Parathyroid adenoma (tissue), 2 donors: ENCODE results near the gene BTG4.

Experiments used
- H2AFZ ChIP-seq: fragments of 300-600 bp; sonication (generic); one replicate; pipeline ENCODE4 v1.7.0; 2017; ENCODE audit warnings: antibody characterized with exemption, mild to moderate bottlenecking
- H3K27ac ChIP-seq: fragments of 300-600 bp; sonication (generic); one replicate; pipeline ENCODE4 v1.7.0; 2017
- H3K27me3 ChIP-seq: fragments of 300-600 bp; sonication (generic); one replicate; pipeline ENCODE4 v1.7.0; 2017; ENCODE audit warnings: low read length; ENCODE audit not compliant: control insufficient read depth, insufficient read depth
- H3K36me3 ChIP-seq: fragments of 300-600 bp; sonication (generic); one replicate; pipeline ENCODE4 v1.7.0; 2017; ENCODE audit warnings: low read length; ENCODE audit not compliant: control insufficient read depth, insufficient read depth
- H3K4me1 ChIP-seq: fragments of 300-600 bp; sonication (generic); one replicate; pipeline ENCODE4 v1.7.0; 2017; ENCODE audit warnings: control low read depth
- H3K4me2 ChIP-seq: fragments of 300-600 bp; sonication (generic); one replicate; pipeline ENCODE4 v1.7.0; 2017; ENCODE audit warnings: low read length
- H3K4me3 ChIP-seq: fragments of 300-600 bp; sonication (generic); one replicate; pipeline ENCODE4 v1.7.0; 2017; ENCODE audit warnings: low read depth, low read length
- H3K79me2 ChIP-seq: fragments of 300-600 bp; sonication (generic); one replicate; pipeline ENCODE4 v1.7.0; 2017; ENCODE audit warnings: control low read depth
- H3K9ac ChIP-seq: fragments of 300-600 bp; sonication (generic); one replicate; pipeline ENCODE4 v1.7.0; 2017; ENCODE audit warnings: mild to moderate bottlenecking
- H3K9me3 ChIP-seq: fragments of 300-600 bp; sonication (generic); one replicate; pipeline ENCODE4 v1.7.0; 2017; ENCODE audit warnings: low read length; ENCODE audit not compliant: control insufficient read depth
- TF ChIP-seq, protein P1 (sequence below): fragments of 300-600 bp; sonication (generic); IDR thresholded peaks from one replicate; pipeline ENCODE4 v1.7.0; 2017; ENCODE audit warnings: antibody characterized with exemption, mild to moderate bottlenecking
- donor health status: primary hyperparathyroidism.

BTG4 gene

DNA sequence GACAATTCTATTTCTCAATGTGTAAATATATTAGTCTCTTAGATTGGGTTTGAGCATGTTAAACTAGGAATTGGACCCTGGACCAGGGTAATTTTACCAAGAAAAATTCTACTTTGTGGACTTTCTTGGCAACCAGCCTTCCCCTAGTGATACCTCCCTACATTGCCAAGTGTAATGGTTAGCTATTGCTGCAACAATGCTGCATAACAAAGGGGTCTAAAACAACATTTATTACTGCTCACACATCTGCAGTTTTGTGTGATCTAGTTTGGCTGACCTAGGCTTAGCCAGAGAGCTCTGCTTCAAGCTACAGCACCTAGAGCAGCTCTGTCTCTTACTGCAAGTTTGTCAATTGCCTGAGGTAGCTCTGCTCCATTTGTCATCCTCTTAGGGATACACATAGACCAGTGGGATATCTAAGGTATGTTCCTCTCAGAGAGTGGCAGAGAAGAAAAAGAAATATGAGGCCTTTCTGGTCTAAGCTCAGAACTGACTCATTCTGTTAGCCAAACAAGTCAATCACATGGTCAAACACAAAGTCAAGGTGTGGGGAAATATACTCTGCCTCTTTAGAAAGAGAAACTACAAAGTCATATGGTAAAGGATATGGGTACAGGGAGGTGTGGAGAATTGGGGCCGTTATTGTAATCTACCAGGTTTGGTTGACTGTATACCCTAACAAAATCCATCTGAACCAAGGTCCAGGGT is 26.4 kb upstream of the BTG4 start:
- H3K4me1 ChIP-seq, result no peaks in the 10 kb centered on the region
- no peak overlapping the region for H3K4me3 ChIP-seq
- no peaks in the 10 kb centered on the region for H3K79me2 ChIP-seq
- H3K27me3 ChIP-seq, result no peaks in the 10 kb centered on the region
- no peak overlapping the region for H3K9ac ChIP-seq
- H3K36me3 ChIP-seq, result no peaks in the 10 kb centered on the region
- no peak overlapping the region for H2AFZ ChIP-seq
- H3K4me2 ChIP-seq, result no peak overlapping the region
- no peaks in the 10 kb centered on the region for H3K9me3 ChIP-seq
- TF ChIP-seq, protein P1, sequence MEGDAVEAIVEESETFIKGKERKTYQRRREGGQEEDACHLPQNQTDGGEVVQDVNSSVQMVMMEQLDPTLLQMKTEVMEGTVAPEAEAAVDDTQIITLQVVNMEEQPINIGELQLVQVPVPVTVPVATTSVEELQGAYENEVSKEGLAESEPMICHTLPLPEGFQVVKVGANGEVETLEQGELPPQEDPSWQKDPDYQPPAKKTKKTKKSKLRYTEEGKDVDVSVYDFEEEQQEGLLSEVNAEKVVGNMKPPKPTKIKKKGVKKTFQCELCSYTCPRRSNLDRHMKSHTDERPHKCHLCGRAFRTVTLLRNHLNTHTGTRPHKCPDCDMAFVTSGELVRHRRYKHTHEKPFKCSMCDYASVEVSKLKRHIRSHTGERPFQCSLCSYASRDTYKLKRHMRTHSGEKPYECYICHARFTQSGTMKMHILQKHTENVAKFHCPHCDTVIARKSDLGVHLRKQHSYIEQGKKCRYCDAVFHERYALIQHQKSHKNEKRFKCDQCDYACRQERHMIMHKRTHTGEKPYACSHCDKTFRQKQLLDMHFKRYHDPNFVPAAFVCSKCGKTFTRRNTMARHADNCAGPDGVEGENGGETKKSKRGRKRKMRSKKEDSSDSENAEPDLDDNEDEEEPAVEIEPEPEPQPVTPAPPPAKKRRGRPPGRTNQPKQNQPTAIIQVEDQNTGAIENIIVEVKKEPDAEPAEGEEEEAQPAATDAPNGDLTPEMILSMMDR, result no peak
- H3K27ac ChIP-seq, result no peak overlapping the region

DNA sequence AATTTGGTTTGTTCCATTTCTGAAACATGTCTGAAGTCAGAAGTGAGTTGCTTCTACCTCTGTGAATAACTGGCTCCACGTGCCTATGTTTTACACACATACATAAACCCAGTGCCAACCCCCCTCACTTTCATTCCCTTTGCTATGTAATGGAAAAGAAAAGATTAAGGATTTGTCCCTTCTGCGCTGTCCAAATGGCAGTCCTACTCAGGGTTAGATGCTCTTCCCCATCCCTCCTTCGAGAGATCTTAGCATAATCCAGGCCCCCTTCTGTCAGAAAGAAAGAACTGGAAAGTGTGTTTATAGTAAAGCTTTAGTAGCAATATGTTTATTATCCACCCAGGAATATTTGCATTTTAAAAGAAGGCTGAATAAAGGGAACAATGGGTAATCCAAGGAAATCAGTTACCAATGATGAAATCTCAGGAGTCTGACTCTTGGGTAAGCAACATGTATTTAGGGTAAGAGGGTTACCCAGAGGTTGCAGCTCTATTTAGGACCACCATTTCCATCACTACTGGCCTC is 25.2 kb upstream of the BTG4 start:
- Histone ChIP-seq H3K4me3 (no peak overlapping the region), H3K4me2 (no peak overlapping the region), H3K9me3 (no peaks in the 10 kb centered on the region), H2AFZ (no peak overlapping the region), H3K36me3 (no peaks in the 10 kb centered on the region), H3K9ac (no peak overlapping the region), H3K4me1 (no peaks in the 10 kb centered on the region), H3K27me3 (no peaks in the 10 kb centered on the region), H3K27ac (no peak overlapping the region), H3K79me2 (no peaks in the 10 kb centered on the region)
- TF ChIP-seq, protein P1, result no peak

DNA sequence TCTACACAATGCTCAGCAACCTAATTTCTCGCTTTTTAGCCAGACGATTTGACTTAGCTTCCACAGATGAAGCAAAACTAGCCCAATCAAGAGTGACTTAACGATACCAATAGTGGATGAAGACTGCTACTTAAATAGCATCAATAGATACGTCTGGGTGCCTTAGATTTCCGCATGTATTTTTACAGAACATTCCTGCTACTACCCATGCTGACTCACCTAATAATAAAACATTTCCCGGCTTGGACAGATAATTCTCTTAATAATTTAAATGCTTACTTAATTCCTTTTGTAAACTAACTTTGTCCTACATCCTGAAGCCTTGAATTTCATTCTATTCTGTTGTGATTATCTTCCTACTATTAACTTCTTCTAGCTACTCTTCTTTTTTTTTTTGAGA is 23.1 kb upstream of the BTG4 start:
- no peaks in the 10 kb centered on the region for H3K9me3 ChIP-seq
- H3K79me2 ChIP-seq, result no peaks in the 10 kb centered on the region
- H3K9ac ChIP-seq, result no peak overlapping the region
- no peaks in the 10 kb centered on the region for H3K27me3 ChIP-seq
- H3K36me3 ChIP-seq, result no peaks in the 10 kb centered on the region
- no peak overlapping the region for H3K4me3 ChIP-seq
- H3K4me2 ChIP-seq, result no peak overlapping the region
- no peak overlapping the region for H2AFZ ChIP-seq
- TF ChIP-seq, protein P1, result no peak
- H3K4me1 ChIP-seq, result no peaks in the 10 kb centered on the region
- no peak overlapping the region for H3K27ac ChIP-seq

DNA sequence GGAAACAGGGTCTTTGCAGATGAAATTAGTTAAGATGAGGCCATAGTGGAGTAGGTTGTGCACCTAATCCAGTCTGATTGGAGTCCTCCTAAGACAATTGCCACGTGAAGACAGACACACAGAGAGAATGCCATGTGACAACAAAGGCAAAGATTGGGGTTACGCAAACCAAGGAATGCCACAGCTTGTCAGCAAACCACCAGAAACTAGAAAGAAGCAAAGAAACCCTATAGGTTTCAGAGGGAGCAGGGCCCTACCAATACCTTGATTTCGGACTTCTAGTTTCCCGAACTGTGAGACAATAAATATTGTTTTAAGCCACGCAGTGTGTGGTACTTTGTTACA is 20.2 kb upstream of the BTG4 start:
- no peaks in the 10 kb centered on the region for H3K36me3 ChIP-seq
- no peak overlapping the region for H2AFZ ChIP-seq
- H3K9me3 ChIP-seq, result no peaks in the 10 kb centered on the region
- H3K4me1 ChIP-seq, result no peaks in the 10 kb centered on the region
- H3K9ac ChIP-seq, result no peak overlapping the region
- TF ChIP-seq, protein P1, result no peak
- H3K4me3 ChIP-seq, result no peak overlapping the region
- H3K4me2 ChIP-seq, result no peak overlapping the region
- no peaks in the 10 kb centered on the region for H3K27me3 ChIP-seq
- H3K79me2 ChIP-seq, result no peaks in the 10 kb centered on the region
- no peak overlapping the region for H3K27ac ChIP-seq
